HL-60 (cell line): ENCODE measurements around the gene OR2T35.
"Not testable (repeated sequence)": the region's sequence is repeated elsewhere in the genome, so short reads cannot be mapped to it uniquely, and the experiment has no call there.

ENCODE experiments used
- DNase-seq, 2 experiments: peaks; one replicate each; pipeline ENCODE4 v3.0.0-alpha.2; 2010 to 2020; ENCODE audit warnings: low read depth in 1 of 2, low spot score in 1 of 2
- H3K27ac ChIP-seq: fragments of 250-450 bp; sonication (Bioruptor Pico); replicated peaks from 2 replicates; pipeline ENCODE4 v1.5.1; 2020; ENCODE audit warnings: mild to moderate bottlenecking, moderate library complexity
- H3K27me3 ChIP-seq: fragments of 250-450 bp; sonication (Bioruptor Pico); 2 replicates; pipeline ENCODE4 v1.5.1; 2021; ENCODE audit warnings: mild to moderate bottlenecking, moderate library complexity; ENCODE audit not compliant: insufficient read depth, poor library complexity, severe bottlenecking
- H3K4me3 ChIP-seq: replicated peaks from 2 replicates; pipeline ENCODE4 v1.5.1; 2011; ENCODE audit warnings: mild to moderate bottlenecking, control low read depth, low read length; ENCODE audit not compliant: insufficient read depth
- GABPA ChIP-seq: IDR thresholded peaks from 2 replicates; pipeline ENCODE4 v1.6.1; 2012; ENCODE audit warnings: low read depth
- POLR2AphosphoS5 ChIP-seq: IDR thresholded peaks from 2 replicates; pipeline ENCODE4 v1.6.1; 2012; ENCODE audit warnings: low read depth
- SPI1 ChIP-seq: IDR thresholded peaks from 2 replicates; pipeline ENCODE4 v1.6.1; 2012; ENCODE audit warnings: low read depth, mild to moderate bottlenecking, borderline replicate concordance
- TF ChIP-seq, protein P1 (sequence below): IDR thresholded peaks from one replicate; pipeline ENCODE4 v1.5.1; 2011; ENCODE audit warnings: low read length, control low read depth, inconsistent platforms; ENCODE audit not compliant: insufficient read depth
- TF ChIP-seq, protein P2 (sequence below): IDR thresholded peaks from 2 replicates; pipeline ENCODE4 v1.6.1; 2012; ENCODE audit warnings: low read depth; ENCODE audit not compliant: insufficient replicate concordance

Gene OR2T35

GRCh38 chr1:248681651-248682050 is 36.6 kb upstream of the OR2T35 start:
- Histone ChIP-seq H3K27ac (no peak overlapping the region), H3K4me3 (no peak overlapping the region), H3K27me3 (no peaks in the 10 kb centered on the region)
- TF ChIP-seq GABPA (no peak), SPI1 (no peak)
- TF ChIP-seq, protein P1, sequence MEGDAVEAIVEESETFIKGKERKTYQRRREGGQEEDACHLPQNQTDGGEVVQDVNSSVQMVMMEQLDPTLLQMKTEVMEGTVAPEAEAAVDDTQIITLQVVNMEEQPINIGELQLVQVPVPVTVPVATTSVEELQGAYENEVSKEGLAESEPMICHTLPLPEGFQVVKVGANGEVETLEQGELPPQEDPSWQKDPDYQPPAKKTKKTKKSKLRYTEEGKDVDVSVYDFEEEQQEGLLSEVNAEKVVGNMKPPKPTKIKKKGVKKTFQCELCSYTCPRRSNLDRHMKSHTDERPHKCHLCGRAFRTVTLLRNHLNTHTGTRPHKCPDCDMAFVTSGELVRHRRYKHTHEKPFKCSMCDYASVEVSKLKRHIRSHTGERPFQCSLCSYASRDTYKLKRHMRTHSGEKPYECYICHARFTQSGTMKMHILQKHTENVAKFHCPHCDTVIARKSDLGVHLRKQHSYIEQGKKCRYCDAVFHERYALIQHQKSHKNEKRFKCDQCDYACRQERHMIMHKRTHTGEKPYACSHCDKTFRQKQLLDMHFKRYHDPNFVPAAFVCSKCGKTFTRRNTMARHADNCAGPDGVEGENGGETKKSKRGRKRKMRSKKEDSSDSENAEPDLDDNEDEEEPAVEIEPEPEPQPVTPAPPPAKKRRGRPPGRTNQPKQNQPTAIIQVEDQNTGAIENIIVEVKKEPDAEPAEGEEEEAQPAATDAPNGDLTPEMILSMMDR: no peak
- TF ChIP-seq, protein P2, sequence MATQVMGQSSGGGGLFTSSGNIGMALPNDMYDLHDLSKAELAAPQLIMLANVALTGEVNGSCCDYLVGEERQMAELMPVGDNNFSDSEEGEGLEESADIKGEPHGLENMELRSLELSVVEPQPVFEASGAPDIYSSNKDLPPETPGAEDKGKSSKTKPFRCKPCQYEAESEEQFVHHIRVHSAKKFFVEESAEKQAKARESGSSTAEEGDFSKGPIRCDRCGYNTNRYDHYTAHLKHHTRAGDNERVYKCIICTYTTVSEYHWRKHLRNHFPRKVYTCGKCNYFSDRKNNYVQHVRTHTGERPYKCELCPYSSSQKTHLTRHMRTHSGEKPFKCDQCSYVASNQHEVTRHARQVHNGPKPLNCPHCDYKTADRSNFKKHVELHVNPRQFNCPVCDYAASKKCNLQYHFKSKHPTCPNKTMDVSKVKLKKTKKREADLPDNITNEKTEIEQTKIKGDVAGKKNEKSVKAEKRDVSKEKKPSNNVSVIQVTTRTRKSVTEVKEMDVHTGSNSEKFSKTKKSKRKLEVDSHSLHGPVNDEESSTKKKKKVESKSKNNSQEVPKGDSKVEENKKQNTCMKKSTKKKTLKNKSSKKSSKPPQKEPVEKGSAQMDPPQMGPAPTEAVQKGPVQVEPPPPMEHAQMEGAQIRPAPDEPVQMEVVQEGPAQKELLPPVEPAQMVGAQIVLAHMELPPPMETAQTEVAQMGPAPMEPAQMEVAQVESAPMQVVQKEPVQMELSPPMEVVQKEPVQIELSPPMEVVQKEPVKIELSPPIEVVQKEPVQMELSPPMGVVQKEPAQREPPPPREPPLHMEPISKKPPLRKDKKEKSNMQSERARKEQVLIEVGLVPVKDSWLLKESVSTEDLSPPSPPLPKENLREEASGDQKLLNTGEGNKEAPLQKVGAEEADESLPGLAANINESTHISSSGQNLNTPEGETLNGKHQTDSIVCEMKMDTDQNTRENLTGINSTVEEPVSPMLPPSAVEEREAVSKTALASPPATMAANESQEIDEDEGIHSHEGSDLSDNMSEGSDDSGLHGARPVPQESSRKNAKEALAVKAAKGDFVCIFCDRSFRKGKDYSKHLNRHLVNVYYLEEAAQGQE: no peak
- DNase-seq: no peak

- Histone ChIP-seq H3K27me3 (no peaks in the 10 kb centered on the region), H3K4me3 (no peak overlapping the region), H3K27ac (no peak overlapping the region)
- DNase-seq: no peak
- no peak for TF ChIP-seq GABPA
- no peak for TF ChIP-seq POLR2AphosphoS5
- no peak for TF ChIP-seq SPI1
- TF ChIP-seq, protein P1: no peak
- TF ChIP-seq, protein P2: no peak
Observed at GRCh38 chr1:248670003-248670402, 24.9 kb upstream of the OR2T35 start.

- peak; percentile 85 for TF ChIP-seq SPI1
- not testable (repeated sequence) for H3K27me3 ChIP-seq, H3K27ac ChIP-seq, H3K4me3 ChIP-seq
- peak in 1 of 2 experiments; percentile 12 for DNase-seq
Observed at GRCh38 chr1:248663453-248664328, 18.6 kb upstream of the OR2T35 start.

GRCh38 chr1:248656797-248657196 is 11.7 kb upstream of the OR2T35 start:
- H3K4me3 ChIP-seq, H3K27ac ChIP-seq, DNase-seq, H3K27me3 ChIP-seq: not testable (repeated sequence)

DNA sequence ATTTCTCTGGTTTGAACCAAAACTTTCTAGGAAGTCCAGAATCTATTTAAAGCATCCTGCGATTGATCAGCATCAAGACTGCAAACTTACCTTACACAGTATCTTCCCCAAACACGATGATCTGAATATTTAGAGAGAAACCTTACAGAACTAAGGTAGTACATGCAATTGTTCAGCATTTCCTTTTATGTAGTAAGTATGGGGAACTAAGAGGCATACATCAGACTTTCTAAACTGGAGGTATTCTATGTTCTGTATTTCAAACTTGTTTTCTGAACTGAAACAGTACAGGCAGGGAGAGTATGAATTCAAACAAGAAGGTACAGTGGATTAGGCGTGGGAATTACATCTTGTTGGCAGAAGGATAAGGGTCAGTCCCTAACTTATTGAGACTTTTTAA is 10.3 kb upstream of the OR2T35 start, which contains the start of gene OR2T27:
TSS of gene OR2T27 (minus strand) at position 175 of the 400 bp plus-strand sequence. CDS start 4,644 bp downstream, outside the sequence.
- not testable (repeated sequence) for H3K4me3 ChIP-seq, H3K27me3 ChIP-seq, H3K27ac ChIP-seq, DNase-seq

DNA sequence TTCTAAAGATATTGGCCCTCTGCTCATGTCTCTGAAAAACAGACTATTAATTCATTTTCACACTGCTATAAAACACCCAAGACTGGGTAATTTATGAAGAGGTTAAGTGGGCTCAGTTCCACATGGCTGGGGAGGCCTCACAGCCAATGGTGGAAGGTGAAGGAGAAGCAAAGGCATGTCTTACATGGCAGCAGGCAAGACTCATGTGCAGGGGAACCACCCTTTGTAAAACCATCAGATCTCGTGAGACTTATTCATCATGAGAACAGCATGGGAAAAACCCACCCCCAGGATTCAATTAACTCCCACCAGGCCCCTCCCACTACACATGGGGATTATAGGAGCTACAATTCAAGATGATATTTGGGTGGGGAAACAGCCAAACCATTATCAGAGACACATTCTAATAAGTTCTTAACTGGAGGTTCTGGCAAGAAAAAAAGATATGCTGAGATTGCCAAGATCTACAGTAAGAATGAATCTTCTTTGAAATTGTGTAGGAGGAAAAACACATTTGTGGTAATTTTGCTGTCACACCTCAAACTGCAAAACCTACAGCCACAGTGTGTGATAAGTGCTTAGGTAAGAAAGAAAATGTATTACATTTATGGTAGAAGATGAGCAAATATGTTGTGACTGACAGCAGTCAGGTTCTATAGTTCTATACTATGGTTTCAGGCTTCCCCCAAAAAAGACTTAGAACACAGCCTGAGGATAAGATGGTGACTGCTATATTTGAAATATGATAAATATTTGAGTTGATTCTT is 3.9 kb upstream of the OR2T35 start:
- H3K4me3 ChIP-seq, DNase-seq, H3K27me3 ChIP-seq, H3K27ac ChIP-seq: not testable (repeated sequence)

DNA sequence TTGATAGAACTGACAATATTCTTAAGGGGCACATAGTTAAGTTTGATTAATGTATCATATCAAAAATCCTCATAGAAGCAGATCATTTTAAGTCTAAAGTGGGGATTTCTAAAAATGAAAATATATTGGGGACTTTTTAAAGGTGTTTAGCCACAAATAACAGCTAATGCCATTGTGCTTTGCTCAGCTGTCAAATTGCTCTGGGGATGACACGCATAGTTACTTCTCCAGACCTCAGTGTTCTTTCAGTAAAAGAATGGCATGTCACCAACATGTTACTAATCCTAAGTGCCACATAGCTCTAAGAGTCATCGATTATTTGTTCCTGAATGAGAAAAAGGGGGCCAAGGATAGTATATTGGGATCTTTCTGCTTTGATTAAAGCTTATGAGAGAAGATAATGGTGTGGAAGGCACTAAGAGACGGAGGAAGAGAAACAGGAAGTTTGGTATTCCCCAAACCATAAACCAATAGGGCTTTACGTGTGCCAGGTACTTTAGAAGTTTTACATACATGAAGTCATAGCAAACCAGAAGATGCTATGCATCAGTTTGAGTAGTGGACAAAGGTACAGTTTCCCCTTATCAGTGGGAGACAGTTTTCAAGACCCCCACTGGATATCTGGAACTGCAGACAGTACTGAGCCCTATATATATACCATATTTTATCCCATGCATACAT is 2.0 kb downstream of the OR2T35 start:
- DNase-seq, H3K27ac ChIP-seq, H3K4me3 ChIP-seq, H3K27me3 ChIP-seq: not testable (repeated sequence)

GRCh38 chr1:248641583-248641982 is 3.5 kb downstream of the OR2T35 start:
- H3K27ac ChIP-seq, DNase-seq, H3K4me3 ChIP-seq, H3K27me3 ChIP-seq: not testable (repeated sequence)
